Activated naive CD4-positive, alpha-beta T cell treated with anti-CD3 and anti-CD28 coated beads, Interleukin-2, amount 50 U/mL, for 72 hours (primary cell): ENCODE data around the gene DNAJC7. TPM values are rescaled to one million over a fixed set of nuclear protein-coding genes. Genes with fewer than 3 reads are reported as not detected.

Source experiments
- ATAC-seq, 2 donors: fragments of 150-1000 bp; cut with Tn5 transposase; 2 replicates each; pipeline ENCODE4 v1.10.0; 2021; ENCODE audit warnings: mild to moderate bottlenecking in 2 of 2, moderate library complexity in 2 of 2
- DNase-seq, 2 donors: peaks; one replicate each; pipeline ENCODE4 v3.0.0; 2021 to 2022; ENCODE audit warnings: low spot score in 2 of 2
- H3K27ac Mint-ChIP-seq, 2 donors: one replicate each; pipeline ENCODE4 v1.8.0; 2022; ENCODE audit warnings: mild to moderate bottlenecking in 2 of 2, mixed read lengths in 2 of 2
- H3K36me3 Mint-ChIP-seq, 2 donors: one replicate each; pipeline ENCODE4 v1.8.0; 2022; ENCODE audit warnings: mixed read lengths in 2 of 2
- H3K9me3 Mint-ChIP-seq, 2 donors: one replicate each; pipeline ENCODE4 v1.8.0; 2022; ENCODE audit warnings: mixed read lengths in 2 of 2
- total RNA-seq, 2 donors: library from RNA; stranded (reverse); gene quantifications; one replicate each; pipeline ENCODE4 v1.2.3, GENCODE V29; 2022

DNAJC7 gene
- total RNA-seq, 2 donors from 2014 or later: 109 to 122 TPM

DNA sequence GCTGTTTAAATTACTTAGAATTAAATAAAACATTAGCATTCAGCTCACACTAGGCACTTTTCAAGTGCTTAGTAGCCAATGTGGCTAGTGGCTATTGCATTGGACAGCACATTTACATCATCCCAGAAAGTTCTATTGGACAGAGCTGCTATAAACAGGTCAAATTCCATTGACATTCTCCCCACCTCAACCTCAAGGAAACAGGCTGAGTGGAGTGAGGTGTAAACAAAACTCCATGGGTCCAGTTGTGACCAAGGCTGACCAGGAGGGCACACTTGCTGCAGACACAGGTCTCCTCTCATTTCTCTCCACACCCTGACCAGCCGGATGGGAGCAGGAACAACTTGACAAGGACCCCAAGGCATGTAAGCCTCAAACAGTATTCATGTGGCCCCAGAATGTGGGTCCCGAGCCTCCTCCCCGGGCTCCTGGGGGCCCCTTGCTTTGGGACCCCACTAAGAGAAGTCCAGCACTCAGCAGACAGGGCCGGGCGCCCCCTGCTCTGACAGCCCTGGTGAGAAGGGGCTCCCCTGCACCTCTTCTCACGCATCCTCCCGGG is 32.7 kb upstream of the DNAJC7 start:
- Mint-ChIP-seq H3K36me3 (no peaks in the 10 kb centered on the region), H3K27ac (no peak overlapping the region), H3K9me3 (no peaks in the 10 kb centered on the region)
- DNase-seq (no peak), ATAC-seq (peak in 1 of 2 donors; percentile 13)

DNA sequence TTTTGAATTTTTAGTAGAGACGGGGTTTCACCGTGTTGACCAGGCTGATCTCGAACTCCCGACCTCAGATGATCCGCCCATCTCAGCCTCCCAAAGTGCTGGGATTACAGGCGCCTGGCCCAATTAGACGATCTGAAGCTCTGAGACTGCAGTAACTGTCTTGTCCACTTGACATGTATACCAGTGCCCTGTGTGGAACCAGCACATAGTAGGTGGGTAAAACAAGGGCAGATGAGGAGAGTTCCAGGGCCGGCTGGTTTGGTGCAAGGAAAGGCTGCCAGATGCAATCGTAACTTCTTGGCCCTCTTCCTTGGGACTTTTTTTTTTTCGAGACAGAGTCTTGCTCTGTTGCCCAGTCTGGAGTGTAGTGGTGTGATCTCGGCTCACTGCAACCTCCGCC is 30.1 kb upstream of the DNAJC7 start:
- no peaks in the 10 kb centered on the region for H3K36me3 Mint-ChIP-seq
- H3K9me3 Mint-ChIP-seq: no peaks in the 10 kb centered on the region
- ATAC-seq: no peak
- no peak overlapping the region for H3K27ac Mint-ChIP-seq
- no peak for DNase-seq

DNA sequence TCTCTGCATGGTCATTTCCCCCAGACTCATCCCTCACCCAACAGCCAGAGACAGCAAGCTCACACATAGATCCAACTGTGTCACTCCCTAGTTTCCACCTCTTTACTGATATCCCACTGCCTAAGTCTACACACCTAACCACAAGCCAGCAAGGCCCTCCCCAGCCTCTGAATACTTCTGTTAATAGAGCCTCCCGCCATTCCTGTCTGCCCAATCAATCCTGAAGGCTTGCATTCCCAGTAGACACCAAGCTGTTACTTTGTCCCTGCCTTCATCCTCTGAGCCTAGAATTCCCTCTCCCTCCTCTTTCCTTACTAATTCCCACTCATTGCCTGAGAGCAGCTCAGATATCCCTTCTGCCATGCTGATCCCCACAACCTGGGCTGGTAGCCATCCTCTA is 28.5 kb upstream of the DNAJC7 start:
- H3K9me3 Mint-ChIP-seq: no peaks in the 10 kb centered on the region
- H3K36me3 Mint-ChIP-seq: no peaks in the 10 kb centered on the region
- DNase-seq: no peak
- H3K27ac Mint-ChIP-seq: no peak overlapping the region
- ATAC-seq: no peak

DNA sequence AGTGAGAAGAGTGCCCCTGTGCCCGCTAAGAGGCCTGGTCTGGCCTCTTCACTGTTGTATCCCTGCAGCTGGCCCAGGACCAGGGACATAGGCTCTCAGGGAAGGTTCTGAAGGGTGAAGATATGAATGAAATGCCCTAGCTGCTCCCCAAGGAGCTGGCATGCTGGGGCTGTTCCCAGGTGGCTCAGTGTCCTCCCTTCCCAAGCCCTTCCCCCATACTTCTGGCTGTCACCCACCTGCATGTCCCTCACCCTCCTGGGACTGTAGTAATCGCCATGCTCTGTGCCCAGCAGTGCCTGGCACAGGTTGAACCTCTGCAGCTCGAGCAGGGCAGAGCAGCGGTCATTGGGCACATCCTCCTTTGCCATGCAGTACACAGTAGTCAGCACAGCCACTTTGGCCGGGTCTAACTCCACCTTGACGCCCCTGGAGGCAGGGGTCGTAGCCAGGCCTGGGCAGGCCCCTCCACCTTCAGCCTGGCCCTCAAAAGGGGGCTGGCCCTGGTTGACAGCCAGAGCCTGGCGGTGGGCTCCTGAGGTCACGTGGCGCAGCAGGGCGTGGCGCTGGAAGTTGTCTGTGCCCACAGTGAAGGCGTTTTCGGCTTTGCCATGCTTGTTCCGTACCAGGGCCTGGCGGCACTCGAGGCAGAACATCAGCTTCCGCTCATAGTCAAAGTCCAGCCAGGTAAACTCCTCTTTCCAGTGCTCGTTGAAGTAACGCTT is 25.5 kb upstream of the DNAJC7 start:
- no peaks in the 10 kb centered on the region for H3K9me3 Mint-ChIP-seq
- ATAC-seq: no peak
- no peak for DNase-seq
- no peak overlapping the region for H3K27ac Mint-ChIP-seq
- no peaks in the 10 kb centered on the region for H3K36me3 Mint-ChIP-seq

DNA sequence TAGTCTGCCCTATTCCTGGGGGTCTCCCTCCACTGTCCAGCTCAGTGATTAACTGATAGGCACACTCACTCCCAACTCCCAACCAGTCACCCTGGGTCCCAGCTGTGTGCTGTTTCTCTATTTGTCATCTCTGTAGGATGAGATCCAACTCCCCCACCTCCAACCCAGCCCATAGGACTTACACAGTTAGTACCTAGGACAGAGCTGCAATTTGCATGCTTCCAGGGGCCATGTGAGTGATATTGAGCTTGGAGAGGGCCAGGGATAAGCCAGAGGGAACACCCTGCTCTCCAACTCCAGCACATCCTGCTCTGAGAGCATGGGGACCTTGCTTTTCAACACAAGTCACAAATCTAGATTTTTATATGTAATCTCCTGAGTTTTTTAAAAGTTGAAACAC is 24.4 kb upstream of the DNAJC7 start:
- H3K27ac Mint-ChIP-seq: no peak overlapping the region
- H3K9me3 Mint-ChIP-seq: no peaks in the 10 kb centered on the region
- H3K36me3 Mint-ChIP-seq: no peaks in the 10 kb centered on the region
- ATAC-seq: no peak
- no peak for DNase-seq

DNA sequence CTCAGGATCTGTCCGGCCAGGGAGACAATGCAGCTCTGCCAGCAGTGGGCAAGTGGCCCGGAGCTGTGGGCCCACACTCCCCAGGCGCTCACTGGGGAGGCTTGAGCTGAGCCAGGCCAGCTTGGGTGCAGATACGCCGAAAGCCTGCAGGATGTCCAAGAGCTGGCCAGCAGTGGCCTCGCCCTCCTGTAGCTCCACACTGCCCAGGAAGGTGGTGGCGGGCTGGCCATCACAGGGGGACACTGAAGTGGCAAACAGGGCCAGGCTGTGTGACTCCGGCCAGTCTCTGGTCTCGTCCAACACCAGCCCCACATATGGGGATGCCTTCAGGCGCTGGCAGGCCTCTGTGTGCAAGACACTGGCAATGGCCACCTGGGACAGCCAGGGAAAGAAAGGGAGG is 23.6 kb upstream of the DNAJC7 start:
- Mint-ChIP-seq H3K36me3 (no peaks in the 10 kb centered on the region), H3K27ac (no peak overlapping the region), H3K9me3 (no peaks in the 10 kb centered on the region)
- ATAC-seq (no peak), DNase-seq (no peak)

DNA sequence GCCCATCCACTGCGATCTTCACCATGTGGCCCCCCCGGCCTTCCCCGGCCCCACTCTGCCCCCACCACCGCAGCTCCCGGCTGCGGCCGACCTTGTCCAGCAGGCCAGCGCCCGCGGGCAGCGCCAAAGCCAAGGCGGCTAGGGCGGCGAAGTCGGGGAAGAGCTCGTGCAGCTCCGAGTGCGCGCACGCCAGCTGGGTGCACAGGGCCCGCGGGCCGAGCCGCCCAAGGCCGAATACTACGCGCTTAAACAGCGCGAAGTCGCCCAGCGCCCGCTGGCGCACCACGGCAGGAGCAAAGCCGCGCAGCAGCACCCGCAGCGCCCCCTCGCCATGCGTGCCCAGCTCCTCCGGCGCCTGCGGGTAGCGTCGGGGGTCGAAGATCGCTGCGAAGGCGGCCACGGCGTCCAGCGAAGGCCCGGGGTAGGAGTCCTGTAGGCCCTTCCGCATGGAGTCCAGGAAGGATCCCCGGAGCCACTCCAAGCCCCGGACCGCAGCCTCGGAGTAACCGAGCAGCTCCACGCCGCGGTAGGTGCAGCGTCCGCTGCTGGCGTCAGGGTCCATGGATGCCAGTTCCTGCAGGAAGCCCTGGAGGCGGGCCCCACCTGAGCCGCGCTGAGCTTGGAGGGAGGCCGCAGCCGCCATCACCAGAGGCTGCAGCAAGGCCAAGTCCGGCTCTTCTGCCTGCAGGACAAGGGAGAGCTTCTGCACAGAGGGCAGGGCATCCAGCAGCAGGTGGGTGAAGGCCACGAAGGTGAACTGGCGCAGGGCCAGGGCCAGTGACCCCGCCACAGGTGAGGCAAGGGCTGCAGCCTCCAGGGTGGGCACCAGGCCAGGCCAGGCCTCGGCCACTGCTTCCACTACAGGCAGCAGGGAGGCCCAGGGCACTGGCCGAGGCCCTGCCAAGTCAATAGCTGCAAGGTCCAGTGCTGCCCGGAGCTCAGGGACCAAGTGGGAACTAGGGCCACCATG is 22.8 kb upstream of the DNAJC7 start:
- Mint-ChIP-seq H3K9me3 (no peaks in the 10 kb centered on the region), H3K27ac (no peak overlapping the region), H3K36me3 (no peaks in the 10 kb centered on the region)
- no peak for ATAC-seq
- no peak for DNase-seq

DNA sequence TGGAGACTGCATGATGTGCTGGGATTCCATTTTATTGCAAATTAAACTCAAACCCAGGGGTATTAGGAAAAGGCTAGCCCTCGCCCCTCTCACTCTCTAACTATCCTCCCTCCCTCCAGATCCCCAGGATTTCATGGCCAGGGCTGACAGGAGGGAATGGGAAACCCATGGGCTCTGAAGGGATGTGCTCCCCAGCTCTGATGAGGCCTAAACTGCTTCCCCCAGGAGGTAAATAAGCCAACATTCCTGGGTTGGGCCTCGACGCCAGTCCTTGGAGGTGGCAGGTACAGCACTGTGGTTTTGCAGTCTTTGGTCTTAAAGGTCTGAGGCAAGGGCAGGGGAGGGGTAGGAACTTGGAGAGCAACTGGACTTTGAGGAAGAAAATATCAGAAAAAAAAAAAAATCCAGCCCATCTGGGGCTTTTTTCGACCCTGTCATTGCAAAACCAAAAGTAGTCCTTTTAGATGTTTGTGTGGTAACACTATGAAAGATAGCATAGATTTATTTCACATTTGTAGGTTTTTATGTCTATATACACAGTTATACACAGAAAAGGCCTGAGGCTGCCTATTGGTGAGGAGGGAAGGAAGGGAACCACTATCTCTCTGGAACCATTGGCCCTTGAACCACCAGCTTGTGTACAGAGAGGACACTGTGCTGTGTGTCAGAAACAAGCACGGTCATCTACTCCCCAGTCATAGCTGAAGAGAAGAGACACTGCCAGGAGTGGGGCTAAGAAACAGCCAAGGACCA is 21.2 kb upstream of the DNAJC7 start:
- Mint-ChIP-seq H3K27ac (peak overlapping the region in 1 of 2 donors; percentile 46), H3K36me3 (no peaks in the 10 kb centered on the region), H3K9me3 (no peaks in the 10 kb centered on the region)
- ATAC-seq (peak in 1 of 2 donors; percentile 74), DNase-seq (no peak)

DNA sequence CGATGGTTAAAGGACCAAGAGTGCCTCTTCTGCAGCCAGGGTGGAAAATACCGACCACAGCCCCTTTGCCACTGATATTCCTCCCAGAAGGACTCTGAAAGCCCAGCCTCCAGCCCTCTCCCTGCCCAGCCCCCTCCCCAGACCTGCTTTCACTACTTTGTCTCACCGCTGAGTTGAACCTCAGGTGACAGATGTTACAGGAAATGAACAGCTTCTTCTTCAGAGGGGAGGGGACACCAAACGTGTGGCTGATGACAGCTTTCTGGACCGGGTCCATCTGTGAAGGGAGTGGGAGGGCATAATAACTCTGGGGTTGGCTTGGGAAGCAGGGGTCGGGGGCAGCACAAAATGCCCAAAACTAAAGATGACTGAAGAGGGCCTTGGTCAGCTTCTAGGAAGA is 16.8 kb upstream of the DNAJC7 start:
- Mint-ChIP-seq H3K9me3 (no peaks in the 10 kb centered on the region), H3K27ac (peak overlapping the region; percentile 72 to 84), H3K36me3 (no peaks in the 10 kb centered on the region)
- DNase-seq (no peak), ATAC-seq (no peak)

DNA sequence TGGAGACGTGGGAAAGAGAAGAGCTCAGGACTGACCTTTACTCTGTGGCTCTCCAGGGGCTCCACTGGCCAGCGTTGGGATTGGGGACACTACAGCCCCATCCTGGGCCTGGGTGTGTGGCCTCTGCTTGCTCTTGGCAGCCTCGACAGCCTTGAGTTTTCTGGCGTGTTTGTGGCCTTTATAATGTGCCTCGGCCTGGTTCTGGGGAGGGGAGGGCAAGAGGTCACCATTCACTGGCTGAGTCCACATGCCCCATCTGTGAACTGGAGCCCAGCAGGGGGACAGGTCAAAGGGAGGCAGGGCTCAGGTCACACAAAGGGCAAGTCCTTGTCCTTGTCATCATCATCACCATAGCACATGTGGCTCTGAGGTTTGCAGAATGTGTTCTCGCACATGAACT is 14.3 kb upstream of the DNAJC7 start:
- no peak overlapping the region for H3K27ac Mint-ChIP-seq
- no peak for DNase-seq
- no peaks in the 10 kb centered on the region for H3K36me3 Mint-ChIP-seq
- no peak for ATAC-seq
- H3K9me3 Mint-ChIP-seq: no peaks in the 10 kb centered on the region

DNA sequence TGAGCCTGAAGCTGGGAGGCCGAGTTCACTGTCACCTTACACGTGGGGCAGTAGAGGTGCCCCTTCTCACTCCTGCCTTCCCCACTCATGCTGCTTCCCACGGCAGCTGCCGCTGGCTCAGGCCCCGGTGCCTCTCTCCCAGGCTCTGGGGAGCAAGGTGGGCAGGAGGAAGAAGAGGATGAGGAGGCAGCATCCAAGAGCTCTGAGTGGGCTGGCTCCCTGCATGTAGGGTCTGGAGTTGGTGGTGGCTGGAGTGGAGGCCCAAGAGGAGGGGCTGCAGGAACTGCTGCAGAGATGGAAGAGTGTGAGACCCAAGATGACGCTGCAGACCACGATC is 11.5 kb upstream of the DNAJC7 start:
- ATAC-seq (no peak), DNase-seq (no peak)
- Mint-ChIP-seq H3K9me3 (no peaks in the 10 kb centered on the region), H3K27ac (peak overlapping the region in 1 of 2 donors; percentile 68), H3K36me3 (no peaks in the 10 kb centered on the region)

DNA sequence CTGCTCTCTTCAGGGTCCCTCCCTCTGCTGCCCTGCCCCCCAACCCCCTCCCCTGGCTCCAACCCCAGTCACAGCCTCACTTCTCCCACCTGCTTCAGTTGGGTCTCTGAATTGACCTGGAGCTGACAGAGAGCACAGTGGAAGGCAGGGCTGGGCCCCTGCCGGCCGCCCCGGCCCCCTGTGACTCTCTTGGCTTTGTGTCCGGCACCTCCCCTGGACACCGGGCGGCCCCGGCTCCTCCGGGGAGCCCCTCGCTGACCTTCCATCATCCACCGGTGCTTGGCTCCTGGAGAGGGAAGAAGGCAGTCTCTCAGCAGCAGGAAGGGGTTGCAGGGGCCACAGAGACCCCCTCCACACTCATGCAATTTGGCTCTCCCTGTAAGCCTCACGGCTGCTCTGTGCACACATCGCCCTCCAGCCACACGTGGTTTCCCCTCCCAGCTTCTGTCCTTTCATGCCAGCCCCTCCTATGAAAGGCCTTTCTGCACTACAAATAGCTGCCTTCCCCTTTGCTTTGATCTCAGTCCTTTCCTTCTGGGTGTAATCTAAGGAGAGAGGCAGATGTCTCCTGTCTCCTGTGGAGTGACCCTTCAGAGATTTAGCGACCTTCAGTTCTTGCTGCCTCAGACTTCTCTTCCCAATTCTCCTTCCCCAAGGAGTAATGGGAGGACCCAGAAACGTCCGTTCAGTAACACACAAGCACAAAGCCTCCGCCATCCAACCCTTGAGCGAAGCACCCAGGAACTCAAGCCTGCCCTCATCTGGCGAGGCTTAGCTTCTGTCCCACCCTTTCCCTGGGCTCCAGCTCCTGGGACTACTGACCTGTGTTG is 10.9 kb upstream of the DNAJC7 start:
- Mint-ChIP-seq H3K9me3 (no peaks in the 10 kb centered on the region), H3K27ac (peak overlapping the region in 1 of 2 donors; percentile 68), H3K36me3 (no peaks in the 10 kb centered on the region)
- ATAC-seq (no peak), DNase-seq (no peak)

DNA sequence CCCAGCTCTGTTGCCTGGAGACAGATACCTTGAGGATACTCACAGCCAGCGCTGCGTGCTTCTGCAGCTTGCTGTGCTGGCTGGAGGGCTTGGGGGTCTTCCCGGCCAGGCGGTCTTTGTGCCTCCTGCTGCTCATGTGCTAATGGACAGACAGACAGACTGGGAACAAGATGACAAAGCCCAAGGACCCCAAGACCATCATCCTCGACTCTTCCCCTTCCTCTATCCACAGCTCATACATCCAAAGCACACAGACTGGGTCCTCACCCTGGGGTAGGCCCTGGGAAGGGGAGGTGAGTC is 10.3 kb upstream of the DNAJC7 start:
- H3K36me3 Mint-ChIP-seq: no peaks in the 10 kb centered on the region
- DNase-seq: no peak
- no peak for ATAC-seq
- no peak overlapping the region for H3K27ac Mint-ChIP-seq
- H3K9me3 Mint-ChIP-seq: no peaks in the 10 kb centered on the region

DNA sequence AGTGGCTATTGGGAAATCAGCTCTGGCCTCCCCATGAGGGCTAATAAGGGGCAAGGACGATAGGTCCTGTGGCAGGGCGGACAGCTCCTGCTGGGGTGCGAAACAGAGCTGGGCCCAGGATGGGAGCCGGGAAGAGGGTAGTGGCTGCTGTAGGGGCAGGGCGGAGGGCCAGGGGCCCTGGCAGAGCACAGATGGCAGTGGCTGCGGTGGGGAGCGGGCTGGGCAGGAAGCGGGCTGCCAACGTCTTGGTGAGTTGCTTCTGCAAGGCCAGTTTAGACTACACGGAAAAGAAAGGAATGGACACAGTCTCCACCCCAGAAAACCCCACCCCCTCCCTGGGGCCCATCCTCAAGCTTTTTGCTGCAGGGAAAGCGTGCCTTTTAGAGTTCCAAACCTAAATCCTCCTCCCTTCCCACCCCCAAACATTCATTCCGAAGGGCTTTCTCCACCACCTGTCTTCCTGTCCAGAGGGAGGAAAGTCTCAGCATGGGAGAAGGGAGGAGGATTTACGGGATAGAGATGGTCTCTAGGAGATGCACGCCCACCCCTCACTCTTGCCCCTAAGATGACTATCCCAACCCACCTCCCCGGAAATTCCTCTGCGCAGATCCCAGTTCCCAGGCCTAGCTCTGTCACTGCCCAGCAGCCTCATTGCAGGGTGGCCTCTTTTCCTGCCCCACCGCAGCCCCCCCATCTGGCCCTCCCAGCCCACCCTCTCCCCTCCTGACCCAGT is 9.8 kb upstream of the DNAJC7 start:
- no peaks in the 10 kb centered on the region for H3K36me3 Mint-ChIP-seq
- DNase-seq (no peak), ATAC-seq (no peak)
- peak overlapping the region in 1 of 2 donors; percentile 65 for H3K27ac Mint-ChIP-seq
- no peaks in the 10 kb centered on the region for H3K9me3 Mint-ChIP-seq

DNA sequence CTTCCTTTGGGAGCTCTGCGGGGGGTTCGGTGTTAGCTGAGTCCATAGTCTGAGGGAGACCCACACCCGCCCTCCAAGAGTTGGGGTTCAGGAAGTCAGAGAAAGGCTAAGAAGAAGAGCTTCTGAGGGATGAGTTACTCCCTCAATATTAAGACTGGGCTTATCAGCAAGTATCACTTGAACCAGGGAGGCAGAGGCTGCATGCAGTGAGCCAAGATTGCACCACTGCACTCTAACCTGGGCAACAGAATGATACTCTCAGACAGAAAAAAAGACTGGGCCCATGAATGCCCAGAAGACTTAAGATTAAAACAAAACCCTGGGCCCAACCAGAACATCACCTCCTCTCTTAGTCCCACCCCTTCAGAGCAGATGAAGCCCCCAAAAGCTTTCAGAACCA is 8.7 kb upstream of the DNAJC7 start:
- no peak for ATAC-seq
- Mint-ChIP-seq H3K9me3 (no peaks in the 10 kb centered on the region), H3K27ac (peak overlapping the region in 1 of 2 donors; percentile 65), H3K36me3 (peaks cover 0 to 5% of the 10 kb centered on the region in 2 donors)
- no peak for DNase-seq

DNA sequence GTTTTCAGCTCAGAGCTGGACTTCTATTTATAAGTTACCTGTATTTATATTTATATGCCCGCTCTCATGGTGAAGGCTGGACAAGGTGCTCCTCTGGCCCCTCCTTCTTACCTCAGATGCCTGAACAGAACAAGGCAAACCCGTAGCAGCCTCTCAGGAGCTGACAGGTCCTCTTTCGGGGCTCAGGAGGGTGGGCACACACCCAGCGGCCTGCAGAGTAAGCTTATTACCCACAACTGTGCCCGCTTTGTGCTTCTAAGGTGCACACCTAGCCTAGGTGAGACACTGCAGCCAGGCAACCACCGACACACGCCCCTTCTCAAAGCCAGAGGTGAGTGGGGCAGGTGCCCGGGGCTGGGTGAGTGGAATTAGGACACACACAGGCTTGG is 7.9 kb upstream of the DNAJC7 start:
- Mint-ChIP-seq H3K27ac (peak overlapping the region; percentile 25 to 66), H3K9me3 (no peaks in the 10 kb centered on the region), H3K36me3 (peaks cover 5 to 10% of the 10 kb centered on the region in 2 donors)
- no peak for DNase-seq
- peak in 1 of 2 donors; percentile 38 for ATAC-seq
